Cardiac muscle cell (in vitro differentiated cells and primary cell): ENCODE measurements around the gene CEMIP. TPM values are rescaled to one million over a fixed set of nuclear protein-coding genes. Genes with fewer than 3 reads are reported as not detected.

Experiments
- DNase-seq, 2 donors: peaks; one replicate each; pipeline versions ENCODE4 v3.0.0 to v3.0.0-alpha.2; 2010 to 2017; ENCODE audit warnings: low read depth in 1 of 2, low spot score in 1 of 2
- H3K27ac ChIP-seq: fragments of 200-600 bp; sonication (generic); 2 replicates; pipeline ENCODE4 v1.5.1; 2016
- H3K27me3 ChIP-seq: fragments of 200-600 bp; sonication (generic); 2 replicates; pipeline ENCODE4 v1.6.0; 2016; ENCODE audit warnings: control low read depth
- H3K36me3 ChIP-seq: fragments of 200-600 bp; sonication (generic); 2 replicates; pipeline ENCODE4 v1.5.1; 2016; ENCODE audit warnings: control low read depth
- H3K4me1 ChIP-seq: fragments of 200-600 bp; sonication (generic); 2 replicates; pipeline ENCODE4 v1.8.1; 2017; ENCODE audit warnings: low read depth, mild to moderate bottlenecking, mixed run types
- H3K4me3 ChIP-seq: fragments of 200-600 bp; sonication (generic); 2 replicates; pipeline ENCODE4 v1.5.1; 2016; ENCODE audit warnings: mild to moderate bottlenecking
- H3K9me3 ChIP-seq: fragments of 200-600 bp; sonication (generic); 2 replicates; pipeline ENCODE4 v1.5.1; 2017; ENCODE audit warnings: low read depth, mild to moderate bottlenecking, control low read depth
- polyA plus RNA-seq: library from polyadenylated mRNA; unstranded; fragments of >200 nt; fragmentation: Nextera tagmentation; extraction: Ambion mirVana; gene quantifications from 2 replicates; pipeline ENCODE4 v1.2.1, GENCODE V29; 2016
- total RNA-seq: library from RNA; depleted of rRNA; stranded (reverse); fragments of >200 nt; gene quantifications from 2 replicates; pipeline ENCODE4 v1.2.3, GENCODE V29; 2016
- TF ChIP-seq, protein P1 (sequence below): IDR thresholded peaks from 2 replicates; pipeline ENCODE4 v1.5.1; 2012; ENCODE audit warnings: low read depth, mild to moderate bottlenecking, low read length

CEMIP gene
- total and polyA plus RNA-seq, 2 experiments from 2014 or later, result 0.12 to 1.9 TPM

DNA sequence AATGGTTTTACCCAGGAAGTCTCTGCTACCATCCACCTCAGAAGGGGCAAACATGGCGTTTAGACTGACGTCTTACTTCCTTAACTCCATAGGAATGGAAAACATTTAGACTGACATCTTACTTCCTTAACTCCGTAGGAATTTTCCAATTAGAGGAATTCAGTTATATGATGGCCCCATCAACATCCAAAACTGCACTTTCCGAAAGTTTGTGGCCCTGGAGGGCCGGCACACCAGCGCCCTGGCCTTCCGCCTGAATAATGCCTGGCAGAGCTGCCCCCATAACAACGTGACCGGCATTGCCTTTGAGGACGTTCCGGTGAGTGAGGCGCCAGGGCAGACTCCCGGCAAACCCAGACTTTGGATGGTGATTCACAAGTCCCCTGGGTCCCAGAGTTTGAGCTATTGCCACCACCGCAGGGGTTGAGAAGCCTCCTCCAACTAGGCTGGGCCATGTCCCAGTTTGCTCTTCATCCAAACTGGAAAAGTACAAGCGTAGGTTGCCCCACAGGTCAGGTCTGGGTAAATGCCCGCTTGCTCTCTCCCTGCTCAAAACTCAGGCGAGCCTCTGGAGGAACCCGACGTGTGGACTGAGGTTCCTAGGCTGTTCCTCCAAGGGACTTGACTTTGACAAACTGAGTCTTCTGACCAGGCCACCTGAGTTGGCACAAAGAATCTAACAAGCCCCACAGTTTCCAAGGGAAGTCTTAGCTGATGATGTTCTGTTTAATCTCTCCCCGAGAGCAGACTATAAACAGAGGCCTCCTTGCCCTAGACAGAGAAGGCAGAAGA is 152.7 kb downstream of the CEMIP start:
- no peak overlapping the region for H3K27ac ChIP-seq
- no peaks in the 10 kb centered on the region for H3K9me3 ChIP-seq
- DNase-seq, result no peak
- H3K4me1 ChIP-seq, result peaks cover 7% of the 10 kb centered on the region
- TF ChIP-seq, protein P1, sequence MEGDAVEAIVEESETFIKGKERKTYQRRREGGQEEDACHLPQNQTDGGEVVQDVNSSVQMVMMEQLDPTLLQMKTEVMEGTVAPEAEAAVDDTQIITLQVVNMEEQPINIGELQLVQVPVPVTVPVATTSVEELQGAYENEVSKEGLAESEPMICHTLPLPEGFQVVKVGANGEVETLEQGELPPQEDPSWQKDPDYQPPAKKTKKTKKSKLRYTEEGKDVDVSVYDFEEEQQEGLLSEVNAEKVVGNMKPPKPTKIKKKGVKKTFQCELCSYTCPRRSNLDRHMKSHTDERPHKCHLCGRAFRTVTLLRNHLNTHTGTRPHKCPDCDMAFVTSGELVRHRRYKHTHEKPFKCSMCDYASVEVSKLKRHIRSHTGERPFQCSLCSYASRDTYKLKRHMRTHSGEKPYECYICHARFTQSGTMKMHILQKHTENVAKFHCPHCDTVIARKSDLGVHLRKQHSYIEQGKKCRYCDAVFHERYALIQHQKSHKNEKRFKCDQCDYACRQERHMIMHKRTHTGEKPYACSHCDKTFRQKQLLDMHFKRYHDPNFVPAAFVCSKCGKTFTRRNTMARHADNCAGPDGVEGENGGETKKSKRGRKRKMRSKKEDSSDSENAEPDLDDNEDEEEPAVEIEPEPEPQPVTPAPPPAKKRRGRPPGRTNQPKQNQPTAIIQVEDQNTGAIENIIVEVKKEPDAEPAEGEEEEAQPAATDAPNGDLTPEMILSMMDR, result no peak
- H3K4me3 ChIP-seq, result no peak overlapping the region
- no peaks in the 10 kb centered on the region for H3K36me3 ChIP-seq
- no peaks in the 10 kb centered on the region for H3K27me3 ChIP-seq

DNA sequence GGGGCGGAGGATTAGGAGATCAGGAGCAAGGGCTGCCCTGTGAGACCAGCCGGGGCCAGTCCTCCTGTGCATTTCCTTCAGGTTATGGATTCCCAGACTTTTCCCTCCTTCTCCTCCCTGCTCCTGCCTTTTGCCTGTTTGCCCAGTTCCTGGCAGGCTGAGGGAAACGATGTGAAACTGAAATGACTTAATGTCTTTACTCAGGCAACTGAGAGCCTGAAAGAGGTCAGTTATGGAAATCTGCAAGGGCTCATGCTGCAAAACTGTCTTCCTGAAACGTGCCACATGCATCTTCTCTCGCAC is 153.3 kb downstream of the CEMIP start:
- DNase-seq, result no peak
- Histone ChIP-seq H3K4me3 (no peak overlapping the region), H3K27ac (no peak overlapping the region), H3K4me1 (peaks cover 7% of the 10 kb centered on the region), H3K27me3 (no peaks in the 10 kb centered on the region), H3K36me3 (no peaks in the 10 kb centered on the region), H3K9me3 (no peaks in the 10 kb centered on the region)
- TF ChIP-seq, protein P1, result no peak

DNA sequence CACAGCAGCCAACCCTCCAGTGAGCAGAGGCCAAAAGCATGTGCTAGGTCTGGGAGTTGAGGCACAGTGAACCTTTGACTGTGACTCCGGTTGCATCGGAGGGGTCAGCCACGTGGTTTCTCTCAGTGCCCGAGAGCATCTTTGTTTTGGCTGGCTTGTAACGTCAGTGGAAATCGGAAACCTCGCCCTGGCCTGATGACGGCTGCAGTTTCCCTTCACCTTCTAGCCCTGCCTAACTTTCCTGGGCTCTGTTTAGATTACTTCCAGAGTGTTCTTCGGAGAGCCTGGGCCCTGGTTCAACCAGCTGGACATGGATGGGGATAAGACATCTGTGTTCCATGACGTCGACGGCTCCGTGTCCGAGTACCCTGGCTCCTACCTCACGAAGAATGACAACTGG is 153.8 kb downstream of the CEMIP start:
- TF ChIP-seq, protein P1, result no peak
- DNase-seq, result peak in 1 of 2 donors; percentile 61
- Histone ChIP-seq H3K9me3 (no peaks in the 10 kb centered on the region), H3K36me3 (no peaks in the 10 kb centered on the region), H3K27ac (no peak overlapping the region), H3K27me3 (no peaks in the 10 kb centered on the region), H3K4me3 (no peak overlapping the region), H3K4me1 (peaks cover 7% of the 10 kb centered on the region)

DNA sequence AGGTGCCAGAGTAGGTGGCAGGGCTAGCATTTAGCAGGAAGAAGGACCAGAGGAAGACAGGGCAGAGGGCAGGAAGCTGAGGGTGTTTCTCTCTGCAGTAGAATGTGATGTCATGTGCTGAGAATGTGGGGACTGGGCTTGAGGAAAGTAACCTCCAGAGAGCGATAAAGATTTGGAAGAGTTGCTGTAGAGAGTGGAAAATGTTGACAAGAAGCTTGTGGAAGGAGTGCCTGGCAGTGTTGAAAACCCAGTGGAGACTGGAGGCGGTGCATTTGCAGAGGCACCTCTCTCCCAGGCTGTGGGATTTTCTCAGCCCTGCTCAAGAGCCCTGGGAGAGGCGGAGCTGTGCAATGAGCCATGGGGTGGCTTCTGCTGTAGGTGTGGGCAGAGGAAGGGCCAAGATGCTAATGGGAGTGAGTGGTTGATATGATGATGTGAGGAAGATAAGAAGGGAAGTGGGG is 155.6 kb downstream of the CEMIP start:
- peak overlapping the region; percentile 13 for H3K27ac ChIP-seq
- no peaks in the 10 kb centered on the region for H3K27me3 ChIP-seq
- TF ChIP-seq, protein P1, result no peak
- no peaks in the 10 kb centered on the region for H3K9me3 ChIP-seq
- no peaks in the 10 kb centered on the region for H3K36me3 ChIP-seq
- H3K4me3 ChIP-seq, result no peak overlapping the region
- peaks cover 7% of the 10 kb centered on the region for H3K4me1 ChIP-seq
- peak; percentile 55 to 84 for DNase-seq

DNA sequence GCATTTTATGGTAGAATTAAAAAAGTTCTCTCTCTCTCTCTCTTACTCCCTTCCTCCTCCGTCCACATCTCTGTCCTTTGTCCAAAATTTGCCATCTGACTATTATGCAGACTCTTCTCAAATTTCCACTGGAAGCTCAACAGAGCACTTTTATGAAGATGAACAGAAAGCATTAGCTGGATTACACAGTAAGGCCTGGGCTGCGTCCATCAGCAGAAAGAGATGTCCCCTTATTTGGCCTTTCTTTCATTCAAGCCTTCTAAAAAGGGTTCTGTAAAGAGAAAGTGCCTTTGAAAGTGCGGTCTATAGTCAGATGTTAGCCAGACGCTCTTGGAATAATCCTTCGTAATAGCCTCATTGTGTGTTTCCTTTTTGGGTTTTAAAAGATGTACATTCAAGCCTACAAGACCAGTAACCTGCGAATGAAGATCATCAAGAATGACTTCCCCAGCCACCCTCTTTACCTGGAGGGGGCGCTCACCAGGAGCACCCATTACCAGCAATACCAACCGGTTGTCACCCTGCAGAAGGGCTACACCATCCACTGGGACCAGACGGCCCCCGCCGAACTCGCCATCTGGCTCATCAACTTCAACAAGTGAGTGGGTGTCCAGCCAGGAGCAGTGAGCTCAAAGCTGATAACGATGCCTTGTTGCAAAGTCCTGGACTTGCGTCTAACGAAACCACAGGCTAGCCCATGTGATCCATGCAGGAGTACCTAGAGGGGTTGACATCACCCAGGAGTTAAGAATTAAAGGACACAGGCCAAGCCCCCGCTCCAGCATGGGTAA is 157.3 kb downstream of the CEMIP start:
- Histone ChIP-seq H3K4me3 (no peak overlapping the region), H3K36me3 (peaks cover 2% of the 10 kb centered on the region), H3K4me1 (peaks cover 7% of the 10 kb centered on the region), H3K9me3 (no peaks in the 10 kb centered on the region), H3K27me3 (no peaks in the 10 kb centered on the region), H3K27ac (peak overlapping the region; percentile 26)
- DNase-seq, result peak in 1 of 2 donors; percentile 28
- TF ChIP-seq, protein P1, result no peak
